DND-41 (cell line): ENCODE data around the gene PCID2.

Experiments
- ATAC-seq: fragments of 200-7000 bp; cut with Tn5 transposase; 3 replicates; pipeline ENCODE4 v1.9.1; 2021; ENCODE audit warnings: low read depth; ENCODE audit not compliant: insufficient read depth
- DNase-seq: peaks from one replicate; pipeline ENCODE4 v3.0.0-alpha.2; 2020
- H2AFZ ChIP-seq: 2 replicates; pipeline ENCODE4 v1.6.0; 2012; ENCODE audit warnings: low read depth, low read length
- H3K27ac ChIP-seq: 2 replicates; pipeline ENCODE4 v1.5.1; 2012; ENCODE audit warnings: low read length, inconsistent platforms
- H3K27me3 ChIP-seq: fragments of 200-600 bp; sonication (generic); 2 replicates; pipeline ENCODE4 v1.6.0; 2012; ENCODE audit warnings: low read length, mild to moderate bottlenecking, inconsistent platforms; ENCODE audit not compliant: insufficient read depth, poor library complexity
- H3K36me3 ChIP-seq: 2 replicates; pipeline ENCODE4 v1.5.1; 2012; ENCODE audit warnings: low read length, inconsistent platforms; ENCODE audit not compliant: insufficient read depth
- H3K4me1 ChIP-seq: 2 replicates; pipeline ENCODE4 v1.5.1; 2012; ENCODE audit warnings: mild to moderate bottlenecking, low read length; ENCODE audit not compliant: insufficient read depth
- H3K4me2 ChIP-seq: 2 replicates; pipeline ENCODE4 v1.6.0; 2012; ENCODE audit warnings: mild to moderate bottlenecking, moderate library complexity, low read length, inconsistent platforms; ENCODE audit not compliant: insufficient read depth
- H3K4me3 ChIP-seq, 2 experiments: fragments of 200-600 bp in 1 of 2; shearing (Covaris generic) in 1 of 2; 2 replicates each; pipeline ENCODE4 v1.5.1; 2012 to 2016; ENCODE audit warnings: inconsistent platforms in 2 of 2, low read length in 2 of 2, mild to moderate bottlenecking in 2 of 2, low read depth in 1 of 2, moderate library complexity in 1 of 2
- H3K79me2 ChIP-seq: 2 replicates; pipeline ENCODE4 v1.6.0; 2012; ENCODE audit warnings: low read length, inconsistent platforms; ENCODE audit not compliant: insufficient read depth
- H3K9ac ChIP-seq: 2 replicates; pipeline ENCODE4 v1.6.0; 2012; ENCODE audit warnings: low read depth, mild to moderate bottlenecking, inconsistent platforms, low read length, moderate library complexity
- H3K9me3 ChIP-seq: 2 replicates; pipeline ENCODE4 v1.5.1; 2012; ENCODE audit warnings: low read length, moderate library complexity, mild to moderate bottlenecking, inconsistent platforms; ENCODE audit not compliant: insufficient read depth, severe bottlenecking
- H4K20me1 ChIP-seq: 2 replicates; pipeline ENCODE4 v1.6.0; 2012; ENCODE audit warnings: low read length; ENCODE audit not compliant: insufficient read depth
- EZH2 ChIP-seq: IDR thresholded peaks from 3 replicates; pipeline ENCODE4 v1.6.1; 2012; ENCODE audit warnings: borderline replicate concordance, low read depth, mild to moderate bottlenecking, moderate library complexity, low read length, inconsistent platforms; ENCODE audit not compliant: severe bottlenecking
- TF ChIP-seq, protein P1 (sequence below): IDR thresholded peaks from 2 replicates; pipeline ENCODE4 v1.5.1; 2012; ENCODE audit warnings: borderline replicate concordance, low read length, moderate library complexity, mild to moderate bottlenecking; ENCODE audit not compliant: poor library complexity, severe bottlenecking; ENCODE audit errors: extremely low read depth

The PCID2 gene

DNA sequence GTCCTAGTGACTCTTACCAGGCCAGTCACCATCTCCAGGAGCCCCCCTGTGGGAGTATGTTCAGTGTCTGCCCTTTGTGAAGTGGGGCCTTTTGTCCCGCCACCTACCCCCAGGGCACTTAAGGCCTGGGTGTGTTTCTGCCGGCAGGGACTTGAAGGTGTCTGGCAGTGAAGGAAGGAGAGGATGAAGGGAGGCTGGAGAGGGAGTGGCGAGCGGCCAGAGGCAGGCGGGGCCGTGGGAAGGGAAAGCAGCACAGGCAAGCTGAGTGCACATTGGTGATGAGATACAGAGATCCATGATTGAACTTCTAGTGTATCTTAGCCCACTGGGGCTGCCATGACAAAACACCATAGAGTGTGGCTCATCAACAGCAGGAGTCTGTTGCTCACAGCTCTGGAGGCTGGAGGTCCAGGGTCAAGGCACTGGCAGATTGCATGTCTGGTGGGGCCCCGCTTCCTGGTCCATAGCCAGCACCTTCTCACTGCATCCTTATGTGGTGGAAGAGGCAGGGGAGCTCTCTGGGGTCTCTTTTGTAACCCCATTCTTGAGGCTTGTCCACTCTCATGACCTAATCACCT is 18.5 kb upstream of the PCID2 start:
- H4K20me1 ChIP-seq: peaks cover 38% of the 10 kb centered on the region
- TF ChIP-seq, protein P1, sequence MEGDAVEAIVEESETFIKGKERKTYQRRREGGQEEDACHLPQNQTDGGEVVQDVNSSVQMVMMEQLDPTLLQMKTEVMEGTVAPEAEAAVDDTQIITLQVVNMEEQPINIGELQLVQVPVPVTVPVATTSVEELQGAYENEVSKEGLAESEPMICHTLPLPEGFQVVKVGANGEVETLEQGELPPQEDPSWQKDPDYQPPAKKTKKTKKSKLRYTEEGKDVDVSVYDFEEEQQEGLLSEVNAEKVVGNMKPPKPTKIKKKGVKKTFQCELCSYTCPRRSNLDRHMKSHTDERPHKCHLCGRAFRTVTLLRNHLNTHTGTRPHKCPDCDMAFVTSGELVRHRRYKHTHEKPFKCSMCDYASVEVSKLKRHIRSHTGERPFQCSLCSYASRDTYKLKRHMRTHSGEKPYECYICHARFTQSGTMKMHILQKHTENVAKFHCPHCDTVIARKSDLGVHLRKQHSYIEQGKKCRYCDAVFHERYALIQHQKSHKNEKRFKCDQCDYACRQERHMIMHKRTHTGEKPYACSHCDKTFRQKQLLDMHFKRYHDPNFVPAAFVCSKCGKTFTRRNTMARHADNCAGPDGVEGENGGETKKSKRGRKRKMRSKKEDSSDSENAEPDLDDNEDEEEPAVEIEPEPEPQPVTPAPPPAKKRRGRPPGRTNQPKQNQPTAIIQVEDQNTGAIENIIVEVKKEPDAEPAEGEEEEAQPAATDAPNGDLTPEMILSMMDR: no peak
- no peak for TF ChIP-seq EZH2
- H3K9me3 ChIP-seq: no peaks in the 10 kb centered on the region
- no peaks in the 10 kb centered on the region for H3K4me1 ChIP-seq
- peaks cover 49% of the 10 kb centered on the region for H3K79me2 ChIP-seq
- no peaks in the 10 kb centered on the region for H3K27me3 ChIP-seq
- H3K4me2 ChIP-seq: no peak overlapping the region
- ATAC-seq (no peak), DNase-seq (no peak)
- no peak overlapping the region for H3K27ac ChIP-seq
- H2AFZ ChIP-seq: no peak overlapping the region
- no peak overlapping the region for H3K9ac ChIP-seq
- no peak overlapping the region for H3K4me3 ChIP-seq
- peaks cover 86% of the 10 kb centered on the region for H3K36me3 ChIP-seq

DNA sequence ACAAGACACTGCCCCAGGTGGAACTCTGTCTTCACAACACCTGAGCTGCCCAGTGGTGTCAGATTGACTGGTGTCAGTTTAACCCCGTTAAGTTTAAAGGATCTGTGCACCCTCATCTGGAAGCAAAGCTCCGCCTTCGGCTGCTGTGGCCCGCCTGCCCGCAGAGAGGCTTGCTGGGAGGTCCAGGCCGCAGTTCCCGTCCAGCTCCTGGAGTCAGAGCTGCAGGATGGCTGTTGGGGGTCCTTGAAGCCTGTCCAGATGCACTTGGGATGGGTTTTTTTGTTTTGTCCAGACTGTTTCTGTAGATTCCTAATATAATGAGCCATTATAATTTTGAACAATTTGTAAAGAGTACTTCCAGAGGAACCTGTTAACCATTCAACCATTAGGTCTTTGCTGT is 17.0 kb upstream of the PCID2 start:
- DNase-seq (no peak), ATAC-seq (no peak)
- peaks cover 63% of the 10 kb centered on the region for H3K79me2 ChIP-seq
- peaks cover 45% of the 10 kb centered on the region for H4K20me1 ChIP-seq
- H3K4me1 ChIP-seq: no peaks in the 10 kb centered on the region
- no peak overlapping the region for H3K4me2 ChIP-seq
- no peak overlapping the region for H3K9ac ChIP-seq
- no peak overlapping the region for H3K27ac ChIP-seq
- H3K9me3 ChIP-seq: no peaks in the 10 kb centered on the region
- no peak overlapping the region for H3K4me3 ChIP-seq
- TF ChIP-seq EZH2: no peak
- TF ChIP-seq, protein P1: no peak
- no peak overlapping the region for H2AFZ ChIP-seq
- H3K27me3 ChIP-seq: no peaks in the 10 kb centered on the region
- peaks cover 86% of the 10 kb centered on the region for H3K36me3 ChIP-seq

- Histone ChIP-seq H3K9ac (no peak overlapping the region), H2AFZ (no peak overlapping the region), H3K36me3 (peaks cover 86% of the 10 kb centered on the region), H3K4me3 (no peak overlapping the region), H3K27ac (no peak overlapping the region), H3K9me3 (no peaks in the 10 kb centered on the region), H3K79me2 (peaks cover 73% of the 10 kb centered on the region), H4K20me1 (peaks cover 55% of the 10 kb centered on the region), H3K4me2 (no peak overlapping the region), H3K4me1 (no peaks in the 10 kb centered on the region), H3K27me3 (no peaks in the 10 kb centered on the region)
- DNase-seq (no peak), ATAC-seq (no peak)
- TF ChIP-seq, protein P1: no peak
- TF ChIP-seq EZH2: no peak
Observed at GRCh38 chr13:113224486-113224885, 16.0 kb upstream of the PCID2 start.
